Measurements from ENCODE around the gene BAIAP2. TPM values are rescaled to one million over a fixed set of nuclear protein-coding genes. Genes with fewer than 3 reads are reported as not detected.
A peak's percentile ranks its signal among the peaks of the same experiment; 100 is the strongest.

BAIAP2 gene
- total and polyA plus RNA-seq, 2 of the 13 experiments (the other 11 are each of a cell fraction or from before 2014, with no cell fraction given), result 22.5 to 24.0 TPM

GRCh38 chr17:81002409-81003361 lies 32.3 kb upstream of the BAIAP2 start:
- no TSS peak for BruUV-seq (replicated peaks)
- ATAC-seq, result peak; percentile 4; the same call in 2 of the 3 replicates
- no peak overlapping the region for H3K4me2 ChIP-seq (ENCODE audit: low read depth, low read length)
- H3K36me3 ChIP-seq (replicated peaks in 1 of 2; ENCODE audit: control insufficient read depth in 1 of 2, insufficient read depth in 2 of 2, low read length in 2 of 2), result peaks cover 10 to 19% of the 10 kb centered on the region in 2 experiments; a peak in 4 of 5 replicates
- DNase-seq (ENCODE audit: low spot score), result no peak
- TF ChIP-seq RBM22 (optimal IDR thresholded peaks at IDR 0.05; ENCODE audit: low read length) (peak; percentile 69), ZNF687 (CRISPR knock-in tag; IDR thresholded peaks at IDR 0.05) (no peak; the same call in 1 of the 2 replicates), ZNF121 (CRISPR knock-in tag; IDR thresholded peaks at IDR 0.05) (peak; percentile 87), ZFP90 (CRISPR knock-in tag; IDR thresholded peaks at IDR 0.05; ENCODE audit: borderline replicate concordance) (no peak), ZNF605 (CRISPR knock-in tag; IDR thresholded peaks at IDR 0.05) (peak; percentile 69; the same call in 1 of the 2 replicates), AKAP8 (CRISPR knock-in tag; IDR thresholded peaks at IDR 0.05) (0 out of 2 replicates have a peak, but pooled peaks have one; percentile 72), KDM2A (CRISPR knock-in tag; IDR thresholded peaks at IDR 0.05; ENCODE audit: borderline replicate concordance, low read depth) (peak; percentile 56; the same call in 1 of the 2 replicates)
- no peak overlapping the region for H3K27ac ChIP-seq (ENCODE audit: extremely low read length, insufficient read depth, low read length)
- H4K20me1 ChIP-seq (ENCODE audit: insufficient read depth, low read length), result 0 out of 2 replicates have a peak, but pooled peaks cover 4% of the 10 kb centered on the region
- in situ Hi-C loops (cut with HindIII; ENCODE audit: extremely low pct_ligation_motif_present, low pct_unique_long_range_greater_than_20kb), result no loop called here
- peak; percentile 34 for FAIRE-seq
- intact Hi-C loops (cut with micrococcal nuclease; ENCODE audit: unreplicated experiment), result no loop called here
- H3K4me1 ChIP-seq (ENCODE audit: insufficient read depth, low read length), result peaks cover 39% of the 10 kb centered on the region
- no peak overlapping the region for H3K9ac ChIP-seq (ENCODE audit: insufficient read depth, low read depth, low read length)
- H3K9me3 ChIP-seq (ENCODE audit: low read length), result no peaks in the 10 kb centered on the region
- 43% methylated on average over 21 of the region's 21 CpGs for WGBS (ENCODE audit: low lambda C conversion rate)
- H3K27me3 ChIP-seq (ENCODE audit: control insufficient read depth in 1 of 2, insufficient read depth in 2 of 2, low read length in 2 of 2), result peaks cover 7 to 46% of the 10 kb centered on the region in 2 experiments; a peak in 4 of 5 replicates
- no peak overlapping the region for H2AFZ ChIP-seq (ENCODE audit: low read length)
- no peak overlapping the region for H3K4me3 ChIP-seq (replicated peaks in 1 of 3; ENCODE audit: insufficient read depth in 1 of 3, low read depth in 2 of 3, low read length in 3 of 3)
- ChIA-PET POLR2A (interaction anchor here (1.3 kb wide), 1 partner anchor 15 kb away, joined by 3 read pairs; no protein-coding TSS in a partner anchor), CTCF (ENCODE audit: low intra/inter-chr PET ratio, low total read pairs) (no interaction called here)
- H3K79me2 ChIP-seq (ENCODE audit: insufficient read depth, low read length), result no peaks in the 10 kb centered on the region
